Measurements from ENCODE around the gene XKR7.
"Not testable (repeated sequence)": the region's sequence is repeated elsewhere in the genome, so short reads cannot be mapped to it uniquely, and the experiment has no call there.

XKR7 gene, protein sequence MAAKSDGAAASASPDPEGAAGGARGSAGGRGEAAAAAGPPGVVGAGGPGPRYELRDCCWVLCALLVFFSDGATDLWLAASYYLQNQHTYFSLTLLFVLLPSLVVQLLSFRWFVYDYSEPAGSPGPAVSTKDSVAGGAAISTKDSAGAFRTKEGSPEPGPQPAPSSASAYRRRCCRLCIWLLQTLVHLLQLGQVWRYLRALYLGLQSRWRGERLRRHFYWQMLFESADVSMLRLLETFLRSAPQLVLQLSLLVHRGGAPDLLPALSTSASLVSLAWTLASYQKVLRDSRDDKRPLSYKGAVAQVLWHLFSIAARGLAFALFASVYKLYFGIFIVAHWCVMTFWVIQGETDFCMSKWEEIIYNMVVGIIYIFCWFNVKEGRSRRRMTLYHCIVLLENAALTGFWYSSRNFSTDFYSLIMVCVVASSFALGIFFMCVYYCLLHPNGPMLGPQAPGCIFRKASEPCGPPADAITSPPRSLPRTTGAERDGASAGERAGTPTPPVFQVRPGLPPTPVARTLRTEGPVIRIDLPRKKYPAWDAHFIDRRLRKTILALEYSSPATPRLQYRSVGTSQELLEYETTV

DNA sequence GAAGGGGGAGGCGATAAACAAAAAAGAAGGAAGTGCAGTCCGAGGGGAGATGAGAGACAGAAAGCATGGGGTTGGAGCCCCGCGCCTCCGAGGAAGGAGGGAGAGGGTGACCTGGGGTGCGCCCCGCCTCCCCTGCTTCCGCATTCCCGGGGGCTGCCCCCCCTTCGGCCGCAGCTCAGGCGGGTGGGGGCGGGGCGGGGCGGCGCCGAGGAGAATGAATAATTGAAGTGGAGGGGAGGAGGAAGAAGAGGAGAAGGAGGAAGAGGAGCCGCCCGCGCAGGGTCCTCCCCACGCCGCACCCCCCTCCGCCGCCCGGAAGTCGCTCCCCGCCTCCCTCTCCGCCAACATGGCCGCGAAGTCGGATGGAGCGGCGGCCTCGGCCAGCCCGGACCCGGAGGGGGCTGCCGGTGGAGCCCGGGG is at the start of gene XKR7:
Gene XKR7, plus strand, starts transcription at position 322 of the 420 bp plus-strand sequence. Its CDS starts 25 bp downstream, at position 347.
- TF ChIP-seq, protein P1, sequence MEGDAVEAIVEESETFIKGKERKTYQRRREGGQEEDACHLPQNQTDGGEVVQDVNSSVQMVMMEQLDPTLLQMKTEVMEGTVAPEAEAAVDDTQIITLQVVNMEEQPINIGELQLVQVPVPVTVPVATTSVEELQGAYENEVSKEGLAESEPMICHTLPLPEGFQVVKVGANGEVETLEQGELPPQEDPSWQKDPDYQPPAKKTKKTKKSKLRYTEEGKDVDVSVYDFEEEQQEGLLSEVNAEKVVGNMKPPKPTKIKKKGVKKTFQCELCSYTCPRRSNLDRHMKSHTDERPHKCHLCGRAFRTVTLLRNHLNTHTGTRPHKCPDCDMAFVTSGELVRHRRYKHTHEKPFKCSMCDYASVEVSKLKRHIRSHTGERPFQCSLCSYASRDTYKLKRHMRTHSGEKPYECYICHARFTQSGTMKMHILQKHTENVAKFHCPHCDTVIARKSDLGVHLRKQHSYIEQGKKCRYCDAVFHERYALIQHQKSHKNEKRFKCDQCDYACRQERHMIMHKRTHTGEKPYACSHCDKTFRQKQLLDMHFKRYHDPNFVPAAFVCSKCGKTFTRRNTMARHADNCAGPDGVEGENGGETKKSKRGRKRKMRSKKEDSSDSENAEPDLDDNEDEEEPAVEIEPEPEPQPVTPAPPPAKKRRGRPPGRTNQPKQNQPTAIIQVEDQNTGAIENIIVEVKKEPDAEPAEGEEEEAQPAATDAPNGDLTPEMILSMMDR (IDR thresholded peaks at IDR 0.05; ENCODE audit: low read length, missing control alignments) = no peak
- H3K4me3 ChIP-seq (replicated peaks; ENCODE audit: low read depth, low read length) = no peak within 1 kb of the TSS
- DNase-seq (ENCODE audit: low read depth) = no peak

DNA sequence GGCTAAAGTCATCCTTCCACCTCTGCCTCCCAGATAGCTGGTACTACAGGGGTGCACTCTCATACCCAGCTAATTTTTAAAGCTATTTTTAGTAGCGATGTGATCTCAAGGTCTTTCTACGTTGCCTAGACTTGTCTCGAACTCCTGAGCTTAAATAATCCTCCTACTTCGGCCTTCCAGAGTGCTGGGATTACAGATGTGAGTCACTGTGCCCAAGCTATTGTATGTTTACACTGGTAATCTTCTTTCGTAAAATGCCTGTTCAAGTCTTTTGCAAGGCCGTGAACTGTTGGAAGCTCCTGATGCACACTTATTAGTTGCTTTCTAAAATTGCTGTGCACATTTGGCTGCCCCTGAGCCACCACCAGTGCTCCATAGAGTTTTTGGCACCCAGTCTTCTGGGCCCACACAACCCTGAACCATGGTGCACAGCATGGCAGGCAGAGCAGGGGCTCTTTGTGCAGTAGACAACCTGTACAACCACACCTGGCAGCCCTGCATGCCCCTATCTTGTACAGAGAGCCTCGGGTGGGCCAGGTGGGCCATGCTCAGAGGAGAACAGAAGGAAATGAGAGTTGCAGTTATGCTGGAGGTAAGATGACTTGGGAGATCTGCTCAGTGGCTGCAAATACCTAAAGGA is 49.4 kb upstream of the XKR7 start:
- no peak overlapping the region for H3K4me3 ChIP-seq (replicated peaks; ENCODE audit: low read depth, low read length)
- TF ChIP-seq, protein P1 (IDR thresholded peaks at IDR 0.05; ENCODE audit: low read length, missing control alignments) = no peak
- DNase-seq (ENCODE audit: low read depth) = no peak

- TF ChIP-seq, protein P1 (IDR thresholded peaks at IDR 0.05; ENCODE audit: low read length, missing control alignments) = no peak
- no peak overlapping the region for H3K4me3 ChIP-seq (replicated peaks; ENCODE audit: low read depth, low read length)
- no peak for DNase-seq (ENCODE audit: low read depth)
Measured at GRCh38 chr20:31919410-31920155, 48.4 kb upstream of the XKR7 start.

DNA sequence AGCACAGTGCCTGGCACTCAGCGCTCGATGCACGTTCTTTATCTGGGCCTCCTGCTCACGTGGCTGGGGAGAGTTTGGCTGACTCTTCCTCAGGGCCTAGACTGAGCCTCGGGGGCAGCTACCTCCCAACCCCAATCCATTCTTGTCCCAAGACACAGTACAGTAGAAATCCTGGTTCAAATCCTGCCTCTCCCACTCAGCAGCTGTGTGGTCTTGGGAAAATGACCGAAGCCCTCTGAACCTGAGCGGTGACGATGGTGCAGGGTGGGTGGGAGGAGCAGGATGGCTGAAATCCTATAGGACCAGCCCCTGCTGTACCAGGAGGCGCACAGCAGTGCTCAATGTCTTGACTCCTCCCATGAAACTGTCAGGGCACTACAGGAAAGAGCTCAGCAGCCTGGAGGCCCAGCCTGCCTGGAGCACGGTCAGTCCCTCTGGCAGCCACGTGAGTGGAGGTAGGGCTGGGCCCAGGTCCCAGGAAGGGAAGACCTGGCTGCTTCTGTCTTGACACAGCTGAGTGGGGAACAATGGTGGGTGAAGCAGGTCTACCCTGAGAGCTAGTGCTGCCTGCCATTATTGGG is 47.6 kb upstream of the XKR7 start:
- no peak overlapping the region for H3K4me3 ChIP-seq (replicated peaks; ENCODE audit: low read depth, low read length)
- TF ChIP-seq, protein P1 (IDR thresholded peaks at IDR 0.05; ENCODE audit: low read length, missing control alignments) = no peak
- DNase-seq (ENCODE audit: low read depth) = no peak

DNA sequence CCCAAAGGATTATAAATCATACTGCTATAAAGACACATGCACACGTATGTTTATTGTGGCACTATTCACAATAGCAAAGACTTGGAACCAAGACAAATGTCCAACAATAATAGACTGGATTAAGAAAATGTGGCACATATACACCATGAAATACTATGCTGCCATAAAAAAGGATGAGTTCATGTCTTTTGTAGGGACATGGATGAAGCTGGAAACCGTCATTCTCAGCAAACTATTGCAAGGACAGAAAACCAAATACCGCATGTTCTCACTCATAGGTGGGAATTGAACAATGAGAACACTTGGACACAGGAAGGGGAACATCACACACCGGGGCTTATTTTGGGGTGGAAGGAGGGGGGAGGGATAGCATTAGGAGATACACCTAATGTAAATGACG is 46.5 kb upstream of the XKR7 start:
- DNase-seq (ENCODE audit: low read depth); H3K4me3 ChIP-seq (replicated peaks; ENCODE audit: low read depth, low read length): not testable (repeated sequence)

DNA sequence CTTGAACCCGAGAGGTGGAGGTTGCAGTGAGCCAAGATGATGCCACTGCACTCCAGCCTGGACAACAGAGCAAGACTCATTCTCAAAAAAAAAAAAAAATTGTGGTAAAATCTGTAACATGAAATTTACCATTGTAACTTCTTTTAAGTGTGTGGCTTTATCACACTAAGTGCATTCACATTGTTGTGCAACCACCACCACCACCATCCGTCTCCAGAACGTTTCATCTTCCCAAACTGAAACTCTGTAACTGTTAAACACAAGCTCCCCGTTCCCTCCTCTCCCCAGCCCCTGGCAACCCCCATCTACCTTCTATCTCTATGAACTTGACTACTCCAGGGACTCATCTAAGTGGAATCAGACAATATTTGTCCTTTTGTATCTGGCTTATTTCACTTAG is 45.8 kb upstream of the XKR7 start:
- TF ChIP-seq, protein P1 (IDR thresholded peaks at IDR 0.05; ENCODE audit: low read length, missing control alignments) = no peak
- DNase-seq (ENCODE audit: low read depth) = no peak
- H3K4me3 ChIP-seq (replicated peaks; ENCODE audit: low read depth, low read length) = no peak overlapping the region

All from fibroblast of pulmonary artery (primary cell).